CD4-positive, alpha-beta T cell treated with Interferon alpha-2 for 1 hour (primary cell): ENCODE measurements around the gene SLC25A51.
"Not testable (repeated sequence)": the region's sequence is repeated elsewhere in the genome, so short reads cannot be mapped to it uniquely, and the experiment has no call there.

Source experiments
- DNase-seq, 2 donors: peaks; one replicate each; pipeline ENCODE4 v3.0.0-alpha.2; 2020 to 2022

The SLC25A51 gene

DNA sequence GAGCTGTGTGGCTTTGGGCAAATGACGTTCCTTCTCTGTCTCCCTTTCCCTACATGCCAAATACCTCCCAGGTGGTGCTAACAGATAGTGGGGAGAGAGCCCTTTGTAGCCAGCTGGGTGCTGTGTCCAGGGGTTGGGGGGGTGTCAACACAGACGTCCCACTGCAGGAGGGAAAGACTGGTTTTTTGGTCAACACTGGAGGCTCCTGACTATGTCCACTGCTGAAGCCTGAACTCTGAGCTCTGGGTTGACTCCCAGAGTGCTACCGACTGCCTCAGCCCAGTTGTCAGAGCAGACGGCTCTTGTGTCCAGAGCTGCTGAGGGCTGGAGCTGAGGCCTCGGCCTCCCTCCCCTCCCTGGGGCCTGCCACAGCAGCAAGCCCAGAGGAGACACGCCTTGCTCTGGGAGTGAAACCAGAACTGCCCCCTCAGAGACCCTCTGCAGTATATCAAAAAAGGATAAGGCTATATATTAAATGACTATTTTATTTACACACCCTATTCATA, 14.8 kb upstream of the SLC25A51 start:
- no peak for DNase-seq

DNA sequence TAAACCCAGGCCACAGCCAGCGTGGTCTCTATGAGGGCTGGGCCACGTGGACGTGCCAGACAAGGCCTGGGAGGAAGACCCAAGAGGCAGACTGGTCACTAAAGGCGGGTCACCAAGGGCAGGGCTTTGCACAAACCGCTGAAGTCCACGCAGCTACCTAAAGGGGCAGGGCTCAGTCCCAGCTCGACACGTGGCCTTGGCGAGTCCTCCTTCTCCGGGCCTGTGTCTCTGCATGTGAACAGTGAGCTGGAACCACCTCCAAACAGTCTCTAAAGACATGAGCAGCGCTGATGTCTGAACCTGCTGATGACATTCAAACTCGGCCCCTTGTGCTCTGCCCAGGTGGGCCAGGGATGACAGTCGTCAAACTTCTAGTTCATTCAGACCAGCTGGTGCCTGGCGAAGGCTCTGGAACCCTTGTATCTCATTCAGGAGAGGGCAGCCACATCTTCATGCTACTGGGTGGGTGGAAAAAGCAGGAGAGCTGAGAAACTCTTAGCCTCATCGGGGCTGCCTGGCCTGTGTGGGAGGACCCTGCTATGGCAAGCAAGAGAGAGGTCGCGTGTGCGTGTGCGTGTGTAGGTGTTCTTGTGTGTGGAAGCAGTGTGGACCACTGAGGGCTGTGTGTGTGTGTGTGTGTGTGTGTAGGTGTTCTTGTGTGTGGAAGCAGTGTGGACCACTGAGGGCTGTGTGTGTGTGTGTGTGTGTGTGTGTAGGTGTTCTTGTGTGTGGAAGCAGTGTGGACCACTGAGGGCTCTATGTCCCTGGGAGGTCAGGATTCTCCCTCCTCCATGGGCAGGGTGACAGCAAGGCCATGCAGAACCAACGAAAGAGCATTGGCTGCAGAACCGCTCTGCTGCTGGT, 14.1 kb upstream of the SLC25A51 start:
- DNase-seq: no peak

DNA sequence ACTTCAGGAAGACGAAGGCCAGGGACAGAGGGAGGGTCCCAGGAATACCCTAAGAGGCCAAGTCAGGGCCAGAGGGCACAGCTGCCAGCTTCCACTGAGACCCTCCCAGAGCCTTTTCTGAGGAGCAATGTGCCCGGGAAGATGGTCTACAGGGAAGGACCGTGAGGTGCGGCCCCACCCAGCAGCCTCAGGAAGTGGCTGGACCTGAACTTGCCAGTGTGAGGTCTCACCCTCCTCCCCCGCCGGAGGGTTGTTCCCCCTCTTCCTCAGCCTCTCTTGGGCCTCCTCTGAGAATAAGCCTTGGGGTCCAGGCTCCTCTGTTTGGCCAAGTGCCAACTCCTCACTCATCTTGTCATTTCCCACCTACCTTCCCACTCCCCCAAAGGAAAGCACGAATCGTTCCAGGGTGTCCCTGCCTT, 13.4 kb upstream of the SLC25A51 start:
- no peak for DNase-seq

DNA sequence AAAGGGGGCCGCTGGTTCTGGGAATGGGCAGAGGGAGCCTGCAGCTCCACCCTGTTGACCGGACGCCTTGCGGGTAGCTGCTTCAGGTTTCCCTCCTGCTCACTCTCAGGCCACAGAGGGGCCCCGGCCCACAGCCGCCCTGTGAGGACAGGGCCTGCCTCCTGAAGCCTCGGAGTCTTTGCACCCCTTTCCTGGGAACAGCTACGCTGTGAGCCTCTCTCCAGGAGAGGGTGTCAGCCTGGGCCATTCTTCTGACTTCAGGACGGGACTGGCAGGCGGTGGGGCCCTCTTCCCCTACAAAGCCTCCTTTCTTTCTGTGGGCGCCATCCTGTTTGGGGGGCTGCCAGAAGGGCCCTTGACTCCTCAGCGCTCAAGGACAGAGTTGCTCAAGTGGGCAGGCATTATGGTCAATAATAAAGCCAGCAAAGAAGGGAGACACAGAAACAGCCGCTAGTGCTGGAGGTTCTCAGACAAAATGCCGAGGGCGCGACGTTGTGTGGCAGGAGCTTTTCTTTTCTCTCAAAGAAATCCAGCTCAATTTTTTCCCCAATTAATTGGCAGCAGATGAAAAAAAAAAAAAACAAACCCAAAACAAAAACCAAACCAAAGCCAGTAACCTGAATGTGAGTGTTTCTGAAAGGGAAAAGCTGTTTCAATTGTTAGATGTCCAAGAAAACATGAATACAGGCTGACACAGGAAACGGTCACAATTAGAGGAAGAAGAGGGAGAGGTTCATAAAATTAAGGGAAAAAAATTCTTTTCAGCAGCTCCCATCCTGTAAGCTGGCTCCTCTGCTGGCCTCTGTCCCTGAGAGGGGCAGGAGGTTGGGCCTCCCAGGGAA, 12.8 kb upstream of the SLC25A51 start:
- no peak for DNase-seq

DNA sequence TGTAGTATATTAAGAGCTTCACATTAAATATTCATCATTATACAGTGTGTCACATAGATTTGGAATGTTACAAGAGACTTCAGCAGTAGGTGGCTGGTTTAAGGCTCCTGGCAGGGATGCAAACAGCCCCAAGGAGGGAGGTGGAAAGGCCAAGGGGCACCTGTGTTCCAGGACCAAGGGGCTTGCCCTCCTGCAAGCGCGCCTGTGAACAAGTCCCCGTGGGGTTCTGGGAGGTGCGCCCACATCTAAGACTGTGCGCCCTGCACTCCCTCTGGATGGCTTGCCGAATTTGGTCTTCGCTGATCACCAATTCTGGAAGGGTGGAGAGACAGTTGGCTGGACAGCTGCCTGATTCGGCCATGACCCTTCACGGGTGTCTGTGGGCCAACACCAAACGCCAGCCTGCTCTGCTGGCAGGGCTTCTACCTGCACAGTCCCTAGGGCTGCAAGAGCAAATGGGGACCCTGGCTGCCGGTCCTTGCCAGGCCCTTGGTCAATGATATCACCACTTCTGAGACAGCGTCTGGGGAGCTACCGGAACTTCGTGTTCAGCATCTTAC, 12.1 kb upstream of the SLC25A51 start:
- DNase-seq: no peak

DNA sequence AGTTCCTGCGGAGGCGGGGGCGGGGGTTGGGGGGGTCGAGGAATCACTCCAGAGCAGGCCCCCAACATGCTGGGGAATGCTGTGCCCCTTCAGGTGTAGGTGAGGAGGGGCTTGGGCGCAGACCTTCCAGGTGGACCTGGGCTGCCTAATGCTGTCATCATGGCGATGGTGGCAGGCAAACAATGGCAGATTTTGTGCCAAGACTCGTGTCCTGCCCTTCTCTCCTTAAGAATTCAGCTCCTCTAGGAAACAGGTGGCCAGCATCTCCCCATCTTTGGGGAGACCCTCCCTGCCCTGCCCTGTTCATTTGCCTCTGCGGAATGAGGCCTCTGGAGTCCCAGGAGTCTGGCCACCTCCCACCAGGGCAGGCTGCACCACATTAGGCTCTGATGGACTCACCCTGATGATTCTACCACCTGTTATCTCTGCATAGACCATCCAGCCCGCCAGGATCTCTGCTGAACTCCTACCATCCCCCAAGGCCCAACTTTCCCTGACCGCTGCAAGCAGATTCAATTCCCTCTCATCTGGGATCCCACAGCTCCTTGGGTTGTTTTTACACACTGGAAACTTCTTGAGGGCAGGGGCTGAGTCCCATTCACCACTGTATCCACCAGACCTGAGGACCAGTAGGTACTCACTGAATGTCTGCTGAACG, 10.9 kb upstream of the SLC25A51 start:
- no peak for DNase-seq

DNA sequence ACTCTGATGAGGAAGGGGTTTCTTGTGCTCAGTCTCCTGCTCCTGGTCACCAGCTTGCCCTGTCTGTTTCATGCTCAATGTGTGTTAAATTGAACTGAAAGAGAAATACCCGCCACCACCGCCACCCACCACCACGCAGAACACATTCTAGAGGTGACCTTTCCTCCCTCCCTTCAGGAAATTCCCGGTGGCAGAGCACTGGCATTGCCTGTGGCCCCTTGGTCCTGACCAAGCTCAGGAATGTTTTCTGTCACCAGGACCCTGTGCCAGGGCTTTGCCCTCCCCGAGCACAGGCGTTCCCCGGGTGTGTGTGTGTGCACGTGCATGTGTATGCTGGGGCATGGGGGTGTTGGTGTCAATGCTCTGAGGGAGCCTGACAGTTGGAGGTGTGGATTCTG, 10.2 kb upstream of the SLC25A51 start:
- DNase-seq: no peak

DNA sequence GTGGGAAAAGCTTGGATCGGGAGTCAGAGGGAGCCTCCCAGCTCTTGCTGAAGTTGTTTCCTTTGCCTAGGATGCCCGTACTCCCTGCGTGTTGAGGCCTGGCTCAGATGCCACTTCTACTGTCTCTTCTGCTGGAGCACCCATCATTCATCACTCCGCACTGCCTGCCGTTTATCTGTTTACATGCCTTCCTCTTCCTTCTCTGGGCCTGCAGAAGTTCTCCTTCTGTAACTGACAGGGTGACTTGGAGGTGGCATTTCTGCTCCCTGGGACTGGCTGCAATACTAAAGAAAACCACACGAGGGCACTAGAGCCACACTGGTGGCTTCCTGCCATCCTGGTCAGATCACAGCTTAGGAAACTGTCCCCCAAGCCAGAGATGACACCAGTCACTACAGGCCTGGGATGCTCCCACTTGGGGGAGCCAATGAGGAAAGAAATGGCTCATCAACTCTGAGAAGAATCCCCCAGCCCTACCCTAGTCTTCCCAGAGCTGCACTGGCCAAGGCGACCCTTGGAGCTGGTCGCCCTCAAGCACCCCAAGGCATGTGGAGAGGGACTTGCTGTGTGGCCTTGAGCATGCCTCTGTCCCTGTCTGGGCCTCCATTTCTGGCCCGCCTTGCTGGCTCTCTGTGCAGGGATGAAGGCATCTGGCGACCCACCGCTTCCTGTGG, 9.7 kb upstream of the SLC25A51 start:
- DNase-seq: peak; percentile 79 to 83

DNA sequence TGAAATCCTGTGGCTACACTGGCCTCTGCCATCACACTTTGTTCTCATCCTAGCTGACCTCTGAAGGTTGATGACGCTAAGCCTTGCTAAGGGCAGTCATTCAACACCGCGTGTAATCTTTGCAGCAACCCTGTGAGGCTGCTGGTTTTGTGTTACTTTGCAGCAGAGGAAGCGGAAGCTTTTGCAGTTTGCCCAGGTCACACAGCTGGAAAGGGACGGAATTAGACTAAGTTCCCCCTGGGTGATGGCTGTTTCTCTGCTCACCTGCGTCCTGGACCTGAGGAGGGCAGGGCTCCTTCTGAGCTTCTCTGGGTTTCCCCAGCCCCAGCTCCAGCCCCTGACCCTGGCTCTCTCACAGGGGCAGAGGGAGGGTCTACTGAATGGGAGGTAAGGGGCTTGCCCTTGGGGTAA, 7.3 kb upstream of the SLC25A51 start:
- DNase-seq: no peak

DNA sequence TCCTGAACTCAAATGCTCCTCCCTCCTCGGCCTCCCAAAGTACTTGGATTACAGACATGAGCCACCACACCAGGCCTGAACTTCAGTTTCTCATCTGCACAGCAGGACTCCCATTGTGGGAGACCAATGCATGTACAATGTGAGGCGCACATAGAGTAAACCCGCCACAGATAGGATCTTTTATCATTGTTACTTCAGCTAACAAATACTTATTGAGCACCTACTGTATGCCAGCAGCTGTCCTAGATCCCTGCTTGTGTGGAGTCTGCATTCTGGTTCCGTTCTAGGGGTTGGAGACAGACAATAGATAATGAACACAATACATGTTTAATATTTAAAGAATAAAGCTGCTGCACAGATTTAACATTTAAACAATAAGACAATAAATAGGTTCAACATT, 6.3 kb upstream of the SLC25A51 start:
- no peak for DNase-seq

DNA sequence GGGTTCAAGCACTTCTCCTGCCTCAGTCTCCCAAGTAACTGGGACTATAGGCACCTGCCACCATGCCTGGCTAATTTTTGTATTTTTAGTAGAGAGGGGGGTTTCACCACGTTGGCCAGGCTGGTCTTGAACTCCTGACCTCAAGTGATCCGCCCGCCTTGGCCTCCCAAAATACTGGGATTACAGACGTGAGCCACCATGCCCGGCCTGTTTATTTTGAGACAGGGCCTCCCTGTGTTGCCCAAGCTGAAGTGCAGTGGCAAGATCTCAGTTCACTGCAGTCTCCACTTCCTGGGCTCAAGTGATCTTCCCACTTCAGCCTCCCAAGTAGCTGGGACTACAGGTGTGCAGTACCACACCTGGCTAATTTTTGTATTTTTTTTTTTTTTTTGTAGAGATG, 5.9 kb upstream of the SLC25A51 start:
- DNase-seq: not testable (repeated sequence)

DNA sequence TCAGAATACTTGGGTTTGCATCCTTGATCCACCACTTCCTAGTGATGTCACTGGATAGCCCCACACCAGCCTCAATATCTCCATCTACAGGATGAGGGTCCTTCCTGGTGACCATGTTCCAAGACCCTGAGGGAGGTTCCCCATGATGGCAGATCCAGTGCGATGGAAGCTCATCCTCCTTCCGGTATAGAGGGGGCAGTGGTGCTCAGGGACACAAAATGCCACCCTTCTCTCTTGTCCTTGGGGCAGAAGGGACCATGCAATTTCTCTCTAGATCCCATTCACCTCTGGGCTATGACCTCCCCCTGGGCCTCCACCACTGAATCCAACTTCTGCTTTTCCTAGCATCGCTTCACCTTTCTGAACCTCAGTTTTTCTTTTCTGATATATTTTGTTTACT, 5.4 kb upstream of the SLC25A51 start:
- DNase-seq: no peak

DNA sequence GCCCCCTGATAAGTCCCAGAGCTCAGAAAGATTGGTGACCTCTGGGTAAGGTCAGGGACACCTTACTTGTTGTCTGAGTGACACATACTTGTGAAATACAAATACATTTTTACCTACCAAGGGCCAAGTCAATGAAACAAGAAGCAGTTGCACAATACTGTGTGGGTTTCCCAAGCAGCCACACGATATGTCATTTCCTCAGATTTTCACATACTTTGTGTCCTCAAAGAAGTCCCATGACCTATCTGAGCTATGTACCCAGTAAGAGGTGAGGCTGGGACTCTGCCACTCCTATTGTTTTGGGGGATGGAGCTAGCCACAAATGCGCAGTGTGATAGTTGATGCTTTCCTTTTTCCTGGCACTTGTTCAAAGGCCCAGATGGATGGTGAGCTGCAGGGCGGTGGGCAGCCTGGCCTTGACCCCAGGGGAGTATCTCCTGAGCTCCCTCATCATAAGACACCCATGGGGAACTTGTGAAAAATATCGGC, 4.8 kb upstream of the SLC25A51 start:
- DNase-seq: peak in 1 of 2 donors; percentile 59

DNA sequence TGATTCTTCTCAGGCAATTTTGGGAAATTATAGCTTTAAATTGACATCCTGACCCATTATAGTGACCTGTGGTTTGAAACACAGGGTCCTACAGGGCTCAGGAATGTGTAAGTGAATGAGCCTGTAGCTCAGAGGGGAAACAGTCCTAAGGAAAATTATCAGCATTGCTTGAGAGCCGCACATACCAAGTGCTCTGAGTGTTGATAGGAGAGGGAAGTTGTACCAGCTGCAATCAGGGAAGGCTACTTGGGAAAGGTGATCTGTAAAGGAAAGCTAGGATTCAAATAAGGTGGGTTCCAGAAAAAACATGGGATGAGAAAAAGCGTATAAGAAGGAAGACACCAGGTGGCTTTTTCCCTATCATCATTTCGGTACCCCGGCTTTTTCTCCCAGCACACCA, 4.4 kb upstream of the SLC25A51 start:
- DNase-seq: no peak

DNA sequence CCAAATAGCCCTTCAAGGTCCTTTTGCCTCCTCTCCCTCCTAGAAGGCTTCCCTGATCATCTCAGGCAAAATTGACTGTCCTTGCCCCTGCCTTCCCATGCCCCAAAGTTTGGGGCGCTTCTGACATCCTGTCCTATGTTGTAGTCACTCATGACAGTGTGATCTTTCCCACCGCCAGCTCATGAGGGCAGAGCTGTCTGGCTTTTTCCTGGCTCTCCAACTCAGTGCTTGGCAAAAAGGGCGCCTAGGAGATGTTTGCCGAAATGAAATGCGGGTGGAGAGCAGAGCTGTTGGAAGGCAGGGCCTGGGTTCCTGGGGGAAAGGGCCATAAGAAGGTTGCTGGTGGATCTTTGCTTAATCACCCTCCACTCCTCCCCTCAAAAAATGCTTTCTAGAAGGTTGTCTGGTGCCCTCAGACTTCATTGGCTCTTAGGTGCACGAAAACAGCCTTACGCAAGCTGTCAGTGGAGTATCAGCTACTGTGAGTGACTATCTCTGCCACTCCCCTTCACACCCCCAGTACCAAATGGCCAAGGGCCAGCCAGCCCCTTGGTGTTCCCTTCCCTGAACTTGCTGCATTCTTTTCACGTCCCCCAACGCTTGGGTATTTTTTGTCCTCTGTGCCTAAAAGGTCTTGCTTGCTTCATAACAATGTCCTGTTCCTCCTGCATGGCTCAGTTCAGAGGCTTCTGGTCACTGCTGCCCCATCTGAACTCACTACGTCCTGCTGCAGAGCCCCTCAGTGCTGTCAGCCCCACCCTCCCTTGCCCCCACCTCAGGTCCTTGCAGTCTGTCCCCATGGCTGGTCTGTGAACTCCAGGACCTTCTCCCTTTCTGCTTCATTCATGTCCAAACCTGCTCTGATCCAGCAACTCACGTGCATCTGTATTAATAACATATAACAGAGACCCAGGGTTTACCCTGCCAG, 2.6 kb upstream of the SLC25A51 start:
- DNase-seq: no peak

DNA sequence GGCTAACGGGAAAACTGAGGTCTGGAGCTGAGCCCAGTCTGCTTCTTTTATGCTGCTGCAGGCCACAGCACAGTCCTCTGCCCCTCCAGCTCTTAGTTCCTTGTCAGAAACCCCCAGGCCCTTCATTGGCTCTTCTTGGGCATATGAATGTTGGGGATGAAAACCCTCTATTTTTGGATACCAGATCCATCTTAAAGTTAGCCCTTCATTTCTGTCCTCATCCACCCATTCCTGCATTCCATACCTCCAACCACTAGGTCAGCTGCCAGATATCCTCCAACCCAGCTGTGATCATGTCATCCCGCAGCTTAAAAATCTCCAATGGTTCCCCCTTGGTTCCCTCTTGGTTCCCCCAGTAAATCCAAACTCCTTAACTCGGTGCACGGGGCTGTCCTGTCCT, 1.8 kb upstream of the SLC25A51 start:
- DNase-seq: no peak

DNA sequence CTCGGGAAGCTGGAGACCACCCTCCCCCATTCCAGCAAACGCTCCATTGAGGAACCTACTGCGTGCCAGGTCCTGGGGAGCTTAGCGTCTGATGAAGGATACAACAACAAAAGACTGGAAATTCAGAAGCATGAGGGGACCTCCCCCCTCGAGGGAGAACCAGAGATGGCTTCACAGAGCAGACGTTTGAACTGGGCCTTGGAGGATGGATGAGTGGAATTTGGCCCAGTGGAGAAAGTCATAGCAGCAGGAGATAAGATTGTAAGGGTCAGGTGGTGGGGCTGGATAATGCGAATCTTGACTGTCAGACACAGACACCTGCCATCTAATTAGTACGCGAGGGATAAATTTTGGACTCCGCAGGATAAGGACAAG, 1.2 kb upstream of the SLC25A51 start:
- no peak for DNase-seq

DNA sequence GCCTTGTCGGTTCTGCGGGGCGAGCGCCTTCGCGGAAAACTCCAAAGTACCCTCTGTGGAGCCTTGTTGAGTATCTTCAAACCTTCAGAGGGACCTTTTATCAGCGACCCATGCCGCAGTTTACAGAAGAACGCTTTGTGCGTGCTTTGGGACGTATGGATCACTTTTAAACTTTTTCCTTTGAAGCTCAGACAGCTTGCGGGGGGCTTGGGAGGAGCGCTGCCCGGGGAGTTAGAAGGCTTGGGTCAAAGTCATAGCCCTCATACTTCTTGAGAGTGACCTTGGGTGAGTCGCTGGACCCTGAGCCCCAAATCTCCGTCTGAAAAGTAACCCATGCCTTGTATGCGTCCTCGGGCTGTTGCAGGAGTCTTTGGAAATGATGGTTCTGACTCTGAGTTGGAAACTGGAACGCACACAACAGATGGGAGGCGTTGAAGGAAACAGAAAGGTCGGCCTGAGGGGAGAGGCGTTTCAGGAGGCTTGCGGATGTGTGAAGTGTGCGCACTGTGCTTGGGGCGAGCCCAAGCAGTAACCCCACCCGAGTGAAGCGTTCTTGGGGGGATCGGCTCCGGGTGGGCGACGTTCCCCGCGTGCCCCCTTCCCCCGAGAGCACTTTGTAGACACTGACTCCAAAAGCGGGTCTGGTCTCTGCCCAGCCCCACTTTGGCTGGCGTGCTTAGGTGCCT, 661 bp upstream of the SLC25A51 start:
- no peak for DNase-seq

DNA sequence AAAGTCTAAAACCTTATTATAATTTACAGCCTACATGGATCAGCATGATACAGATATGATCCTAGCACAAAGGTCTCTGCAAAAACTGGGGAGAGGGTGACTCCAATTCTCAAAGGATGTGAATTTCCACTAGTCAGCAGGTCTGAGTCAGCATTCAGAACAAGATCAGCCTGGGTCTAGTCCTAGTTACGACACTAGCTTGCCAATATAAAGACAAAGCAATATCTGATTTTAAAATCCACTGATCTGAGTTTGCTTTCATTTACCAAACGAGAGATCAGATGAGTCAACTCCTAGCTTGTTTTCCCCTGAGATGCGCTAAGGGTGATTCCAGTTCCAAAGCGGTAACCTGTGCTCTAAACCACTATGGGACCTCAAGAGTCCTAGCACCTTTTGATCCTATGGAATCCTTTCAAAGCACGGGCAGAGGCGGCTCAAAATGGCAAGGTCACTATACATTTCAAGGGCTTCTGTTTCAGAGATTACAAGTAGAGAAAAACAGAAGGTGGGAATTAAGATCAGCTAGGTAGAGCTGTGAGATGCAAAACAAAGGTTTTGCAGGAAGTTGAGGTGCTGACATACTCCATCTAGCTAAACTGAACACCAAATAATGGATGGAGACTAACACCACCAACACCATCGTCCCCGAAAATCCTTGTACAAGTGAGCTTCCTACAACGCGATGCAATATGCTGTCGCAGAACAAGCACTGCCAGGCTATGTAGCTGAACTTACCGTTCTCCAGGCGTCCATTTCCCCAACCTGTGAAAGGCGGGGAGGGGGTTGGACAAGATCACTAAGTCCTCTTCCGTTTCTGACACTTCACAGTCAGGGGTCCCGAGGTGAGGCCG, 906 bp downstream of the SLC25A51 start:
- DNase-seq: no peak

DNA sequence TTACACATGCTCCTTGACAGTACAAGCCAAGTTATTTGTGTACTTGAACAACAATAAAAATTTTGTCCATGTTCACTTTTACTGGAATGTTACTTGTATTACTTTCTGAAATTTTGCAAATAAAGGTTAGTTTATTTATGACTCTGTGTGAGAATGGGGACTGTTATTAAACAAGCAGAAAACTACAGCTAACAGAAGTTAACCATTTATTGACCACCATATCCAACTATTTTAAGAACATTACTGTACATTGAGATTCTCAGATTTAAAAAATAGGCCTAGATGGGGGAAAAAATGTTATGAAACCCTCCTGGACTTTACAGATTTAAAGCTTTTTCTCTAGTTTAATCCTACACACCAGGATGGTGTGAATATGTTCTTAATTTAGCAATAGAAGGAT, 1.8 kb downstream of the SLC25A51 start:
- no peak for DNase-seq
